SJCRH30 (cell line): Measurements from ENCODE around the gene GLIPR1. TPM values are rescaled to one million over a fixed set of nuclear protein-coding genes. Genes with fewer than 3 reads are reported as not detected.
A peak's percentile ranks its signal among the peaks of the same experiment; 100 is the strongest.
"Not testable (repeated sequence)": the region's sequence is repeated elsewhere in the genome, so short reads cannot be mapped to it uniquely, and the experiment has no call there.

Source experiments
- DNase-seq, 2 experiments: peaks; one replicate each; pipeline ENCODE4 v3.0.0-alpha.2; 2015 to 2020
- H3K27ac ChIP-seq: fragments of 250-450 bp; sonication (Bioruptor Pico); 2 replicates; pipeline ENCODE4 v1.5.1; 2020; ENCODE audit warnings: mild to moderate bottlenecking, moderate library complexity
- H3K27me3 ChIP-seq: fragments of 250-450 bp; sonication (Bioruptor Pico); 2 replicates; pipeline ENCODE4 v1.5.1; 2020; ENCODE audit warnings: mild to moderate bottlenecking, moderate library complexity
- H3K36me3 ChIP-seq: fragments of 250-450 bp; sonication (Bioruptor Pico); 2 replicates; pipeline ENCODE4 v1.5.1; 2020; ENCODE audit warnings: mild to moderate bottlenecking, moderate library complexity
- H3K4me1 ChIP-seq: fragments of 250-450 bp; sonication (Bioruptor Pico); 2 replicates; pipeline ENCODE4 v1.5.1; 2020; ENCODE audit warnings: mild to moderate bottlenecking, moderate library complexity
- H3K4me3 ChIP-seq: fragments of 250-450 bp; sonication (Bioruptor Pico); 2 replicates; pipeline ENCODE4 v1.5.1; 2020; ENCODE audit warnings: mild to moderate bottlenecking, moderate library complexity
- H3K9me3 ChIP-seq: fragments of 250-450 bp; sonication (Bioruptor Pico); replicated peaks from 2 replicates; pipeline ENCODE4 v1.5.1; 2020; ENCODE audit warnings: mild to moderate bottlenecking, moderate library complexity
- total RNA-seq: library from RNA; depleted of rRNA; stranded (reverse); fragments of >200 nt; shearing (Covaris generic); gene quantifications from 2 replicates; pipeline ENCODE4 v1.2.3, GENCODE V29; 2014

The GLIPR1 gene
- total RNA-seq, 1 experiment from 2014 or later, result 1.7 TPM

- not testable (repeated sequence) for H3K4me1 ChIP-seq, H3K36me3 ChIP-seq, H3K27me3 ChIP-seq, H3K4me3 ChIP-seq, H3K9me3 ChIP-seq, DNase-seq, H3K27ac ChIP-seq
These were observed 3.9 kb downstream of the GLIPR1 start for GRCh38 chr12:75484450-75484849.

DNA sequence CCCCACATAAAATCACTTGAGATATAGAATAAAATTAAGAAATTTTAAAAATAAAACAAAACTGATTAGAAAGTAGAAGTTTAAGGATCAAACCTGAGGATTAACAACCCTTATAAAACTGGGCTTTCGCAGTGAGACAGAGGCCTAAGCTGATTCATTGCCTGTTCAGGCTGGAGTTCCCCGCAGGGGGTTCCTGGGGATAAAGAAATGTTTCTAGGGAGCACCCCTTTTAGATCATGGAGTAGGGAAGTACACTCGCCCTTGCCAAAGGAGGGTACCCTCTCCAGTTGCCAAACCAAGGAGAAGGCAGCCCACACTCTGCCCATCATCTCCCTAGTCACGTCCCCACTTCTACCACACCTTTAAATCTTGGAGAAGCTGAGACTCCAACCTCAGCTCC lies 6.8 kb downstream of the GLIPR1 start:
- no peak for DNase-seq
- no peaks in the 10 kb centered on the region for H3K9me3 ChIP-seq
- no peak overlapping the region for H3K27ac ChIP-seq
- H3K36me3 ChIP-seq, result no peaks in the 10 kb centered on the region
- H3K4me3 ChIP-seq, result no peak overlapping the region
- H3K27me3 ChIP-seq, result no peaks in the 10 kb centered on the region
- H3K4me1 ChIP-seq, result no peaks in the 10 kb centered on the region

DNA sequence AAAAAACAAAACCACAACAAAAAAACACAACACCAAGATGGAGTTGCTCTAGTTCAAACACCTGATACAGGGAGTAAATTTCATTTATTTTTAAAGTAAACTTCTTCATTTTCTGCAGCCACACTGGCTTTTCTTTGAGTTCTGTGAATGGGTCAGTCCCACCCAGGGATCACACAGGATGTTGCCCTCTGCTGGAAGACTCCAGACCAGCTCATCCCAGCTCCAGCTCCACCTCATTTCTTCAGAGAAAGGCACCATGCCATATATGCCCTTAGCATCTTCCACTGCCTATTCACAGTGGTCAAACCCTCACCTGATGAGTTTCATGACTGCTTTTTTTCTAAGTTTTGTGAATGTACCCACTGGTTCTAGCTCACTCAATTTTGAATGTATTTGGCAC lies 8.0 kb downstream of the GLIPR1 start:
- Histone ChIP-seq H3K4me1 (no peaks in the 10 kb centered on the region), H3K9me3 (no peaks in the 10 kb centered on the region), H3K36me3 (peaks cover 2% of the 10 kb centered on the region; the same call in 1 of the 2 replicates), H3K4me3 (no peak overlapping the region), H3K27ac (no peak overlapping the region), H3K27me3 (no peaks in the 10 kb centered on the region)
- DNase-seq, result peak; percentile 17 to 54

- H3K9me3 ChIP-seq, result no peaks in the 10 kb centered on the region
- H3K27ac ChIP-seq, result no peak overlapping the region
- H3K4me1 ChIP-seq, result no peaks in the 10 kb centered on the region
- no peaks in the 10 kb centered on the region for H3K27me3 ChIP-seq
- H3K36me3 ChIP-seq, result peaks cover 8% of the 10 kb centered on the region
- H3K4me3 ChIP-seq, result no peak overlapping the region
- DNase-seq, result no peak
These were observed 8.6 kb downstream of the GLIPR1 start for GRCh38 chr12:75489187-75489586.

GRCh38 chr12:75489613-75490210 lies 9.2 kb downstream of the GLIPR1 start:
- no peaks in the 10 kb centered on the region for H3K9me3 ChIP-seq
- peaks cover 8% of the 10 kb centered on the region for H3K36me3 ChIP-seq
- H3K4me3 ChIP-seq, result no peak overlapping the region
- DNase-seq, result no peak
- no peaks in the 10 kb centered on the region for H3K27me3 ChIP-seq
- no peak overlapping the region for H3K27ac ChIP-seq
- H3K4me1 ChIP-seq, result no peaks in the 10 kb centered on the region

DNA sequence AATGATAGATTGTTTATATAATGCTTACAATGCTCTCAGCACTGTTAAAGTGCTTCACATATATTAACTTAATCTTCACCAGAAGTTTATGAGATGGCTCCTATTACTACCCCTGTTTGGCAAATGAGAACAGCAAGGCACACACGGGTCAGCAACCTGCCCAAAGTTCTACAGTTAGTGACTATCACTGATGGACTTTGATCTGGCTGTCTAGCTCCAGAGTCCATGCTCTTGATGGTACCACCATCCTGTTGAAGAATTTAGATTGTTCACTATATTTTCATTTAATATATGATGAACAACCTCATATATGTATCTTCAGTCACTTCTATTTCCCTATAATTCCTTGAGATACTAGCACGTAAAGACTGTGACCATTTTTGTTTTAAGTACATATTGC lies 10.6 kb downstream of the GLIPR1 start:
- no peak for DNase-seq
- no peak overlapping the region for H3K27ac ChIP-seq
- H3K27me3 ChIP-seq, result no peaks in the 10 kb centered on the region
- no peaks in the 10 kb centered on the region for H3K9me3 ChIP-seq
- no peaks in the 10 kb centered on the region for H3K4me1 ChIP-seq
- peaks cover 10% of the 10 kb centered on the region for H3K36me3 ChIP-seq
- no peak overlapping the region for H3K4me3 ChIP-seq

DNA sequence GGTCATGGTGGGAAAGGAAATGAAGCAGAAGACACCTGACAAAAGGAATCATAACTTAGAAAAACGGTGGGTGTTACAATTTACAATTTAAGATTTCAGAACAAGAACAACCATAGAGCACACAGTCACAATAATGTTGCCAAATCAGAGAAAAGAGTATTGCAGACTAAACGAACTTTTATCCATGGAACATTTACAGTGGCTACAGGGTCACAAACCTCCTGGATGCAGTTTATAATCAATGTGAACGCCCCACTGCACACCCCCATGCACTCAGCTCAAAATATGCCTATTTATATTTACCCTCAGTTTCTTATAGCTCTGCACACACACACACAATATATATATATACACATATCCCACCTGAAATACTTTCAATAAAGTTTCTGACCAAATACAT lies 22.9 kb downstream of the GLIPR1 start:
- Histone ChIP-seq H3K36me3 (peaks cover 66% of the 10 kb centered on the region), H3K4me3 (no peak overlapping the region), H3K4me1 (no peaks in the 10 kb centered on the region), H3K9me3 (no peaks in the 10 kb centered on the region), H3K27me3 (no peaks in the 10 kb centered on the region), H3K27ac (no peak overlapping the region)
- no peak for DNase-seq

- no peak for DNase-seq
- H3K27me3 ChIP-seq, result no peaks in the 10 kb centered on the region
- H3K27ac ChIP-seq, result no peak overlapping the region
- H3K36me3 ChIP-seq, result peaks cover 62% of the 10 kb centered on the region
- no peak overlapping the region for H3K4me3 ChIP-seq
- no peaks in the 10 kb centered on the region for H3K4me1 ChIP-seq
- no peaks in the 10 kb centered on the region for H3K9me3 ChIP-seq
These were observed 23.3 kb downstream of the GLIPR1 start for GRCh38 chr12:75503866-75504265.

DNA sequence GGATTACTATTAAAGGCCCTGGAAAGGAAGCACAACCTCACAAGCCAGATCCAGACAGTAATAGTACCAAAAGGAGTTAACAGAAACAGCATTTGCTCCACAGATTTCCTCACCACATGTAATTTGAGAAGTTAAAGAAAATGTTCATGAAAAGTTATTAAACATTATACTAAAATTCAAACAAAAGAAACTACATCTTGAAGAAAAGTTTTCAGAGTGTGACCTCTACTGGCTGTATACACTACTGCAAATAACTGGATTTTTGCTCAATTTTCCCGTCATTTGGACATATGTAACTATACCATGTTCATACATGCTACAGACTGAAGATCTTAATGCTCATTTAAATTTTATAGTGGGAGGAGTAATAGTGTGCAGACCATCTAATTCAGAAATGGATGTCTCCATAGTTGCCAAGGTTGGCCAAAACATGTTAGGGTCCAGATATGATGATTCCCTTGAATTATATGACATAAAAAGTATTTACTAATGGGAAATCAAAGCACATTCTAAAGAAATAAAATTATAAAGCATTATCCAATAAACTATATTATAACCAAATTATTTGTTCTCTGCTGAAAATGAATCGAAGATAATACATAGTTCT lies 25.3 kb downstream of the GLIPR1 start:
- DNase-seq, result peak in 1 of 2 experiments; percentile 50
- Histone ChIP-seq H3K4me1 (no peaks in the 10 kb centered on the region), H3K9me3 (no peaks in the 10 kb centered on the region), H3K4me3 (no peak overlapping the region), H3K27me3 (no peaks in the 10 kb centered on the region), H3K27ac (no peak overlapping the region), H3K36me3 (peaks cover 42% of the 10 kb centered on the region)

DNA sequence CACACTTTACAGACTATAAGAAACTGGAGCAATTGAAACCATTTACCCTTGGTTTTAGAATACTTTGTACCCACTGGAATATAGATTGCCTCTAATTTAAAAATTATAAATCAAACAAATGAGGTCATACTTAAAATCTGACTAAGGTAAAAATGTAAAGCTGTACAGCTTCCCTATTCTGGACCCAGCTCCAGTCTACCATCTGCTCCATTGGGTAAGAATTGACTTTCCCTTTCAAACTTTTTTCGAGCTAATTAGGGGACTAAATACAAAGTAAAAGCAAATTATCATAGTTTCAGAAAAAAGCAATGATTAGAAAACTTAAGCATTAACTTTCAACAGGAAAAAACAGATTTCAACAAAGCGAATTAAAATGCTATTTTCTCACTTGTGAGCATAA lies 26.5 kb downstream of the GLIPR1 start:
- Histone ChIP-seq H3K4me3 (no peak overlapping the region), H3K36me3 (peaks cover 31% of the 10 kb centered on the region), H3K4me1 (peaks cover under 1% of the 10 kb centered on the region; the same call in 1 of the 2 replicates), H3K9me3 (no peaks in the 10 kb centered on the region), H3K27ac (no peak overlapping the region), H3K27me3 (no peaks in the 10 kb centered on the region)
- DNase-seq, result no peak

DNA sequence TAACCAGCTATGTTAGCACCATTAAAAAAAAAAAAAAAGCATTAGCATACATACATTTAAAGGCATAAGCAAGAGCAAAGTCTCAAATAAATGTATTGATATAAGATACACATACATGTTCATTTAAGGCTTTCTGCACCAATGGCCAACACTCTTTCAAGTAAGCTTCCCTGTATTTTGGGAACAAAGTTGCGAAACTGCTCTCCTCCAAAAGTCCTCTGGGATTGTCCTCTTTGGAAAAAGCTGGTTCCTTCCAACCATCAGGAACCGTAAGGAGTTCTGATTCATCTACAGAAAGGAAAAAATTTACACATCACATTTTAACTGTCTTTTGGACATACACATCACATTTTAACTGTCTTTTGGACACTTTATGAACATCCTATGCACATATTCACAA lies 27.6 kb downstream of the GLIPR1 start:
- no peak for DNase-seq
- H3K4me1 ChIP-seq, result peaks cover 3% of the 10 kb centered on the region; the same call in 1 of the 2 replicates

DNA sequence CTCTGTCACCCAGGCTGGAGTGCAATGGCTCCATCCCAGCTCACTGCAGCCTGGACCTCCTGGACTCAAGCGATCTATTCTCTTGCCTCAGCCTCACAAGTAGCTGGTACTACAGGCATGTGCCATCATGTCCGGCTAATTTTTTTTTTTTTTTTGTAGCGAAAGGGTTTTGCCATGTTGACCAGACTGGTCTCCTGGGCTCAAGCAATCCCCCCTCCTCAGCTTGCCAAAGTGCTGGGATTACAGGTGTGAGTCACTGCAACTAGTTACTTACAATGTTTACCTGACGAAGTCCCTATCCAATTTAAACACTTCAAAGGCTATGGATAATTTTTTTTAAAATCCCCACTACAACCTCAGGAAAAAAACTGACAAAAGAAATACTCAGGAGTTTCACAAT lies 29.1 kb downstream of the GLIPR1 start:
- no peak overlapping the region for H3K4me3 ChIP-seq

More for the DNA sequence above, 27.6 kb downstream of the GLIPR1 start:
- H3K4me3 ChIP-seq, result no peak overlapping the region
- peaks cover 23% of the 10 kb centered on the region for H3K36me3 ChIP-seq
- no peak overlapping the region for H3K27ac ChIP-seq
- no peaks in the 10 kb centered on the region for H3K27me3 ChIP-seq
- H3K9me3 ChIP-seq, result no peaks in the 10 kb centered on the region

GRCh38 chr12:75511116-75512048 lies 30.8 kb downstream of the GLIPR1 start, which contains the start of gene KRR1:
Gene KRR1 (minus strand): TSS chr12:75511609. CDS start chr12:75511597, 12 bp downstream.
- Histone ChIP-seq H3K9me3 (no peaks in the 10 kb centered on the region), H3K27ac (peak within 1 kb of the TSS; percentile 66), H3K4me1 (peaks cover 3% of the 10 kb centered on the region; the same call in 1 of the 2 replicates), H3K27me3 (no peaks in the 10 kb centered on the region), H3K4me3 (peak within 1 kb of the TSS; percentile 73), H3K36me3 (no peaks in the 10 kb centered on the region)
- peak; percentile 94 to 98 for DNase-seq

More for the DNA sequence above, 29.1 kb downstream of the GLIPR1 start:
- H3K36me3 ChIP-seq, result peaks cover 17% of the 10 kb centered on the region
- no peak overlapping the region for H3K27ac ChIP-seq
- H3K27me3 ChIP-seq, result no peaks in the 10 kb centered on the region
- no peaks in the 10 kb centered on the region for H3K9me3 ChIP-seq
- H3K4me1 ChIP-seq, result peaks cover 3% of the 10 kb centered on the region; the same call in 1 of the 2 replicates
- DNase-seq, result no peak

GRCh38 chr12:75521224-75521623 lies 40.7 kb downstream of the GLIPR1 start:
- H3K4me1 ChIP-seq, DNase-seq: not testable (repeated sequence)

GRCh38 chr12:75522124-75522523 lies 41.6 kb downstream of the GLIPR1 start:
- not testable (repeated sequence) for H3K9me3 ChIP-seq, H3K4me3 ChIP-seq, H3K27ac ChIP-seq, H3K27me3 ChIP-seq, DNase-seq, H3K36me3 ChIP-seq
- H3K4me1 ChIP-seq, result peaks cover 11% of the 10 kb centered on the region

More at GRCh38 chr12:75521224-75521623, 40.7 kb downstream of the GLIPR1 start:
- not testable (repeated sequence) for H3K4me3 ChIP-seq, H3K9me3 ChIP-seq, H3K36me3 ChIP-seq, H3K27me3 ChIP-seq, H3K27ac ChIP-seq
